Fibroblast of skin of back (primary cell): ENCODE measurements around the gene SLC25A41.

Source experiments
- DNase-seq: peaks from one replicate; pipeline ENCODE4 v3.0.0-alpha.2; 2013

SLC25A41 gene

GRCh38 chr19:6427131-6427530 lies 6.4 kb downstream of the SLC25A41 start:
- no peak for DNase-seq

GRCh38 chr19:6425732-6426620 lies 7.6 kb downstream of the SLC25A41 start:
- no peak for DNase-seq

DNA sequence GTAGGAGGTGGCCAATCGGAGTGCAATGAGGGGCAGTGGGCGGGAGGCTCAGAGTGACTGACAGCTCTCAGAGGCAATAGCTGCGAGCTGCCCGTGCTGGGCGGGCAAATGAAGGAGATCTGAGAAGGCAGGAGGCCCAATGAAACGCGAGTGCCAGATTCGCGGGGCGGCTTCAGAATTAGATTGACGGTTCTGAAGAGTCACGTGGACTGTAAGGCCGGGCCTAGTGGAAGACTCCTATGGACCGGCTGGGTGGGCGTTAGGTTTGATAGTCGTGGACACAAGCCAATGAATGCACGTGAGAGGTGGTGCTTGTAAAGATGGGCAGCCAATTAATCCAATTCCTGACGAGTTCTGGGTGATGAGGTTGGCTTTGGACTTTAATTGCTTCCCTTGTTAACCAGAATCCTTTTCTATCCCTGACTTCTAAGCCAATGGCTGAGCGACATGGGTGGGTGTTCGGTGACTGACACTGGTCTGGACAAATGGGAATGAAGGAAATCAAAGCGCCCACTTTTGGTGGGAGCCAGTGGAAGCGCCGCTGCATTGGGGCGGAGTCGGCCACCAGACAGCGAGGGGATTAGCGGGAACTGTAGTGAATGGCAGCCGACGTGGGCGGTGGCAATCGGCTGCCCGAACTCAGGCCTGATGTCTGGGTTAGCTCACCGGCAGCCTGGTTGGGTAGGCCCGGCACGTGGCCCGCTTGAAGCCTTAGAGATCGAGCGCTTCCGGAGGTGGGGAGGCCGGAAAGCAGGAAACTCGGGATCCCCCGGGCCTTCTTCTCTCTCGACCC lies 8.4 kb downstream of the SLC25A41 start:
- peak; percentile 100 for DNase-seq

GRCh38 chr19:6424195-6424938 lies 9.2 kb downstream of the SLC25A41 start, which contains the start of gene KHSRP:
Gene KHSRP (minus strand): TSS chr19:6424811. CDS start chr19:6424701, 110 bp downstream.
- peak; percentile 13 for DNase-seq

- DNase-seq: peak; percentile 60
Observed at GRCh38 chr19:6423499-6424194, 9.9 kb downstream of the SLC25A41 start.

GRCh38 chr19:6421075-6422014 lies 12.2 kb downstream of the SLC25A41 start:
- DNase-seq: no peak

DNA sequence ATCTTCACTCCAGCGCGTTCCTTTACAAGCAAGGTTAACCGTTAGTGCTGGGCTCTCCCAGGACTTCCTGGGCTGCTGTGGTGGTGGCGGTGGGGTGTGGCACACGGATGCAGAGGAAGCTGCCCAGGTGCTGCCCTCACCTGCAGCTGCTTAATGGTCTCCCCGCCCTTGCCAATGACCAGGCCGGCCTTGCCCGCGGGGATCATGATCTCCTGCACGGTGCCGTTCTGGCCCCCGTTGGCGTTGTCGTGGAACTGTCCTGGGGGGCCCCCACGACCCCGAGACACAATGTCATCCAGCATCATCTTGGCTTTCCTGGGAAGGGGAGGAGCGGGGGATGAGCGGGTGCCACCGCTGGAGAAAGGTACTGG lies 15.0 kb downstream of the SLC25A41 start:
- no peak for DNase-seq

DNA sequence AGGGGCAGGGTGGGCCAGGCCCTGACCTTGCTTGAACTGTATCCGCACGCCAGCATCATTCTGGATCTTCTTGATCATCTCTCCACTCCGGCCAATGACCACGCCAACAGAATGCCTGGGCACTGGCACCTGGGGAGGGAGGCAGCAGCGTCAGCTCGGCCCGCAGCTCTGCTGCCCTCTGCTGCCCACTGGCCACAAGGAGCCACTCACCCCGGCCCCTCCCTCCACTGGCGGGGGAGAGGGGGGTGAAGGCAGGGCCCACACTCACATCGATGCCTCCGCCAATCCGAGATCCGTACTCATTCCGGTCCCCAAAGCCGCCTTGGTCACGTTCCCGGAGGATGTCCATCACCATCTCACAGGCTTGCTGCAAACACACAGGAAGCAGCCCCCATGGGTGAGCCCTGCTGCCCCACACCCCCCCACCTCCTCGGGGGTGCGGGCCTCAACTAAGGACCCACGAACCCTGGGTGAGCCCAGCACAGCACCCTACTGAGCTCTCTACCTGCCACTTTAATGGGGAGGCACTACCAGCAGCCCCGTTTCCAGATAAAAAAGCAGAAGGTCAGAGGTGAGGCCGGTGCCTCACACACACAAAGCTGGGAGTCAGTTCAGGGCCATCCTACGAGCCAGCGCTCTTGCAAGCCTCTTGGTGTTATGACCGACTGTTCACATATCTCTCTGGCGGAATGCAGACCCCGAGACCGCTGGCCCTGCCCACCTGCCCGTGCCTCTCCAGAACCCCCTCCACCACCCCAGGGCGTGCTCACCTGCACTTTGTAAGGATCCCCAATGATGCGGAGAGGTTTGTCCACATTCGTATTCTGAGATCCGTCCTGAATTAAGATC lies 15.6 kb downstream of the SLC25A41 start:
- peak; percentile 11 for DNase-seq

- DNase-seq: no peak
Observed at GRCh38 chr19:6416658-6417405, 16.7 kb downstream of the SLC25A41 start.

DNA sequence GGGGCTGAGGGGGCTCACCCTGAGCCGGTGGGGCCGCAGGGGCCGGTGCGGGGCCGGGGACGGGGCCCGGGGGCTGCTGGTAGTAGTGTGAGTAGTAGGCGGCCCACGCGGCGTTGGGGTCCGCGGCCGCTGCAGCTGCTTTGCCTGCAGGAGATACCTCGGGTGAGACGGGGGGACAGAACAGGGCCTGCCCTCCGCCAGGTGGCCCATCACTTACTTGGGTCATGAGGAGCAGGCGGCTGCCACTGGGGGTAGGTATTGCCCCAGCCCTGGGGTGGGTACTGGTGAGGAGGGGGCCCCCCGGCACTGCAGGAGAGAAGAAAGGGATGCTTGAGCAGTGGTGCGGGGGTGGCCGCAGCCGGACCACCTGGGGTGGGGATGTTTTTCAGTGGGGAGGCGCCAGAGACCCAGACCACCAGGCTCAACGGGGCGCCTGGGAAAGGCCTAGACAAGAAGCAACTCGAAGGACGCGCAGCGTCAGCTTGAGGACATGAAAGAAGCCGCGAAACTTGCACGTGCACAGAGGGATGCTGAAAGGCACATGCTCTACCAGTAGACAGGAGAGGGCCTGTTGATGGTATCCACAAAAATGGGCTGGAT lies 17.9 kb downstream of the SLC25A41 start:
- DNase-seq: no peak

GRCh38 chr19:6414793-6415590 lies 18.6 kb downstream of the SLC25A41 start:
- DNase-seq: no peak

GRCh38 chr19:6413721-6414643 lies 19.6 kb downstream of the SLC25A41 start:
- DNase-seq: no peak

DNA sequence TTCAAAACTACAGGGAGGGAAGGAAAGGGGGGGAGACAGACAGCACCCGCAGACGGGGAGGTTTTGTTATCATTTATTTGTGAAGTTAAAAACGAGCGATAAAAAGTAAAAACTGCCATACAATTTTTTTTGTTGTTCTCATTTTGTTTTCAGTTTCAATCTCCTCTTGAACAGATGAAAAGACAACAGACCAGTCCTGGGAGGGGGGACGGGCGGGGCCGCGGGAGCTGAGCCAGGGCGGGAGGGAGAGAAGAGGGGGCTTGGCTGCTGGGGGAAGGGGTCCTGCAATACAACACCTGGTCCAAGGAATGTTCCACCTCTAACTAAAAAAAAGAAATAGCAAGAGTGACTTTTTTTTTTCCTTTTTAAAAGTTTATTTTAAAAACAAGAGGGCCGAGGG lies 20.3 kb downstream of the SLC25A41 start:
- DNase-seq: no peak

DNA sequence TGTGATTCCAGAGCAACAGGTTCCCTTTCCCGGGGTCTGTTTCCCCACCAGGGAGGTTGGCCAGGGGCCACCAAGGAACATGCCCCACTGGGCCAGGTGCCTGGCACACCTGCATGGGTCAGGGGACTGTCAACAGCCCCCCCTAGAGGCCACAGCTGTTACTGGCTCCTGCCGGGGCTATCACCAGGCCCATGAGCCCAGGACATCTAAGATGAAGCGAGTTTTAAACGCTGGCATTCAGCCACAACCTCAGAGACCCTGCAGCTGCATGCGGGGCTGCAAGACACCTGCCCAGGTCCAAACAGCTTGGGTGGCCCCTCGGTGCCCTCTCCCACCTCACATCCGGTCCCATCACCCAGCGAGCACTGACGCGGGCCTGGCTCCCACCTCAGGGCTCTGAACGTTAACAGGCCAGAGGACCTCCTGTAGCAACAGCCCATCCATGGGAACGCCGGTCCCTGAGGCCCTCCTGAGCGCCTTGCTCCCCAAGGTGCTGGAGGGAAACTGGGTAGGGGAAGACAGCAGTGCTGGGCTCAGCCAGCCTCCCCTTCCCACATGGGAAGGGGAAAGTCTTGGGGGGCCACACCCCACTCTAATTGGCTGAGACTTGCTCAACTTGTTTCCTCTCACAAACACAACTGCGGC lies 21.0 kb downstream of the SLC25A41 start:
- no peak for DNase-seq

DNA sequence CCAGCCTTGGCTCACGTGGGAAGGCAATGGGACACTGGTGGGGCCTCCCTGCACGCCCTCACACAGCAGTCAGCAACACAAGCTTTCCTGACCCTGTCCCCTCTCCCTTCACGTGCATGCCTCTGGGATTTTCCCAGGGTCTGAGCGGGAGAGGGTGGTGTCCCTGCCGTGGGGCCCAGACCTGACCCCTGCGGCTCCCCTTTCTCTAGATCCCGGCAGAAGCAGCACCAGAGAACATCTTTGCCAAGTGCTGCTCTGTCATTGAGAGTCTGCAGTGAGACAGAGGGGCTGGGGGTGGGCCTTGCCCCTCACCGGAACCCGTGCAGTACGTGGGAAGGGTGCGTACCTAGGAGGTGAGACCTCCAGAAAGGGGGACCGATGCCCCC lies 21.5 kb downstream of the SLC25A41 start:
- no peak for DNase-seq

- no peak for DNase-seq
Observed at GRCh38 chr19:6409346-6409745, 24.2 kb downstream of the SLC25A41 start.
